GM10847 (cell line): ENCODE measurements around the gene PREB.
A peak's percentile ranks its signal among the peaks of the same experiment; 100 is the strongest.

Experiments
- POLR2A ChIP-seq: IDR thresholded peaks from 2 replicates; pipeline ENCODE4 v1.6.1; 2011; ENCODE audit not compliant: insufficient read length; ENCODE audit errors: extremely low read depth

PREB gene, protein sequence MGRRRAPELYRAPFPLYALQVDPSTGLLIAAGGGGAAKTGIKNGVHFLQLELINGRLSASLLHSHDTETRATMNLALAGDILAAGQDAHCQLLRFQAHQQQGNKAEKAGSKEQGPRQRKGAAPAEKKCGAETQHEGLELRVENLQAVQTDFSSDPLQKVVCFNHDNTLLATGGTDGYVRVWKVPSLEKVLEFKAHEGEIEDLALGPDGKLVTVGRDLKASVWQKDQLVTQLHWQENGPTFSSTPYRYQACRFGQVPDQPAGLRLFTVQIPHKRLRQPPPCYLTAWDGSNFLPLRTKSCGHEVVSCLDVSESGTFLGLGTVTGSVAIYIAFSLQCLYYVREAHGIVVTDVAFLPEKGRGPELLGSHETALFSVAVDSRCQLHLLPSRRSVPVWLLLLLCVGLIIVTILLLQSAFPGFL

DNA sequence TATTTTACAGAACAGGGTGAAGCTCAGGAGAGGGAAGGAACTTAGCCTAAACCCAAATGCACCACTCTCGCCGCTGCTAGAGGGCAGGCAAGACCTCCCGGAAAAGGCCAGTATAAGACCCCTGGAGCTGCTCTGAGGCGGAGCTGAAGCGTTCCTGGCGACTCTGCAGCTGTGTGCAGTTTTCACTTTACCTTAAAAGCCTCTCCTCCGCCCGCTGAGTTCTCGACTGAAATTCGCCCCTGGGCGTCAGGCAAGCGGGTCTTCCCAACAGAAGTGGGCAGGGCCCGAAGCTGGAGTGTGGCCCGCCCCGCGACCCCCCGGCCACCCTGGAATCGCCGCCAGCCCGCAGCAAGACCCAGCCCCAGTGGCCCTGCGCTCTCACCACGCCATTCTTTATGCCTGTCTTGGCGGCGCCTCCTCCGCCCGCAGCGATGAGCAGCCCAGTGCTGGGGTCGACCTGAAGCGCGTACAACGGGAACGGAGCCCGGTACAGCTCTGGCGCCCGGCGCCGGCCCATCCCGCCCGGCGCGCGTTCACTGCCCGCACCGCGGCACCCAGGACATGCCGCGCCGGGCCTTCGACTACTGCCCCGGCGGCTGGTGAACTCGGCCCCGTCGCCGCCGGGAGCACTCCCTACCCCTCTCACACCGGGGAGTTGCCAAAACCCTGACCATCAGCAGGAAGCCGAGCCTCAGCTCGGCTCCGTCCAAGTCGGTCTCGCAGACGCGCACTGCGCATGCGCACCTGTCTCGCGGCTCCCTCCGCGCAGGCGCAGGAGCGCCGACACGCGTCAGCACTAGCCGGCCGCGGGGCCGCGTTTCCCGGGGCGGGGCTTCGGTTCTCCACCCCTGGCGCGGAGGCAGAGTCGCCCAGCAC is at the start of gene PREB:
Gene PREB, minus strand, starts transcription at position 732 of the 876 bp plus-strand sequence. Its CDS starts 215 bp downstream, at position 517.
- TF ChIP-seq POLR2A: peak; percentile 86

DNA sequence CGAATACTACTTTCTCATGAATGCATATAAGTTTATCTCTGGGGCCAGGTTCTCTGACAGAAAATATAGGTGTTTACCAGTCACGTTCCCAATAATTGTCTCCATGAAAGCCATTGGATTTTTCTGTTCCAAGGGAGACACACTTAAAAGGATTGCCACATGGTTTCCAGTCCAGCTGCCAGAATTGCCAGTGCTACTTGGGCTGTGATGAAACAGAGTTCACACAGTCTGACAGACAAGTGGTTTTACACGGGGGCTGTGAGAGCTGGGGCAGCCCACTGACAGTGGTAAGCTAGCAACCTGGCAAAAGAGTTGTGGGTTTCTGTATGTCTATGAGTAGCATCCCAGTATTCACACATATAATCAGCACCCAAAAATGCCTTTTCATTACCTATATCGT is 49.7 kb upstream of the PREB start:
- no peak for TF ChIP-seq POLR2A

DNA sequence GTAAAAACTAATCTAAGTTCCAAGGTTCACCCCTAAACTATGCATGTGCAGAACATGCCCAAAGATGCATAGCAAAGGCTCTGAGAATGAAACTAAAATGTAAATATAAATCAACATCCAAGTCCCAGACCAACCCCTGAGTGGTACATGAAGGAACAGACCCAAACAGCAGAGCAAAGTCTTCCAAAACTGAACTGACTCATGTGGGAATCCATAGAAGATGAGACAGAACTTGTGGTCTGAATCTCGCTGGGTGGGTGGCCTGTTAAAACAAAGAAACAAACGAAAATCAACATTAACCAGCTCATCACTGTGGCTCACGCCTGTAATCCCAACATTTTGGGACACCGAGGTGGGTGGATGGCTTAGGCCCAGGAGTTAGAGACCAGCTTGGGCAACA is 47.9 kb upstream of the PREB start:
- no peak for TF ChIP-seq POLR2A

DNA sequence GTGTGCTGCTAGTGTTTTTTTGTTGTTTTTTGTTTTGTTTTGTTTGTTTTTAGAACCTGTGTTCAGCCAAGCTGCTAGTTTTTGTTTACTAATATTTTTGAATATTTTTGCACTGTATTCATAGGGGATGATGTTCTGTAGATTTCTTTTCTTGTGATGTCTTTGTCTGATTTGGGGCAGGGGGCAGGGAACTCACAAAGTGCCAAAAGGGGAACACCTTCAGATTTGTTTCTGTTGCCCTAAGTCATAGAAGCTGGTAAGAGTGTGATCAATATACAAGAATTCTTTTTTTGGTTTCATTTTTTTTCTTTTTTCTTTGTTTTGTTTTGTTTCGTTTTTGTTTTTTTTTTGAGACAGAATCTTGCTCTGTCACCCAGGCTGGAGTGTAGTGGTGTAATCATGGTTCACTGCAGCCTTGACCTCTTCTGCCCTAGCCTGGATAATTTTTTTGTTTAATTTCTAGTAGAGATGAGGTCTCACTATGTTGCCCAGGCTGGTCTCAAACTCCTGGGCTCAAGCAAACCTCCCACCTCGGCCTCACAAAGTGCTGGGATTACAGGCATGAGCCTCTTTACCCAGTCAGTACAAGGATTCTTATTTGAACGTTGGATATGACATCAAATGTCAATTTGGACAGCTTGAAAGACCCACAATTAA is 45.0 kb upstream of the PREB start:
- TF ChIP-seq POLR2A: no peak

DNA sequence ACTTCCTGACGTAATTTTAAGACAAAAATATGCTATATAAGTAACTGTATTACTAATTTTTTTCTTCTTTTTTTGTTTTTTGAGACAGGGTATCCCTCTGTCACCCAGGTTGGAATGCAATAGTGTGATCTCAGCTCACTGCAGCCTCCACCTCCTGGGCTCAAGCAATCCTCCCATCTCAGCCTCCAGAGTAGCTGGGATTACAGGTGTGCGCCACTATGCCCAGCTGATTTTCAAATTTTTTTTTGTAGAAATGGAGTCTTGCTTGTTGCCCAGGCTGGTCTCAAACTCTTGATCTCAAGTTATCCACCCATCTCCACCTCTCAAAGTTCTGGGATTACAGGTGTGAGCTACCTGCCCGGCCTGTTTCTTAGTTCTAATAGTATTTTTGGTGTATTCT is 44.0 kb upstream of the PREB start:
- TF ChIP-seq POLR2A: no peak

DNA sequence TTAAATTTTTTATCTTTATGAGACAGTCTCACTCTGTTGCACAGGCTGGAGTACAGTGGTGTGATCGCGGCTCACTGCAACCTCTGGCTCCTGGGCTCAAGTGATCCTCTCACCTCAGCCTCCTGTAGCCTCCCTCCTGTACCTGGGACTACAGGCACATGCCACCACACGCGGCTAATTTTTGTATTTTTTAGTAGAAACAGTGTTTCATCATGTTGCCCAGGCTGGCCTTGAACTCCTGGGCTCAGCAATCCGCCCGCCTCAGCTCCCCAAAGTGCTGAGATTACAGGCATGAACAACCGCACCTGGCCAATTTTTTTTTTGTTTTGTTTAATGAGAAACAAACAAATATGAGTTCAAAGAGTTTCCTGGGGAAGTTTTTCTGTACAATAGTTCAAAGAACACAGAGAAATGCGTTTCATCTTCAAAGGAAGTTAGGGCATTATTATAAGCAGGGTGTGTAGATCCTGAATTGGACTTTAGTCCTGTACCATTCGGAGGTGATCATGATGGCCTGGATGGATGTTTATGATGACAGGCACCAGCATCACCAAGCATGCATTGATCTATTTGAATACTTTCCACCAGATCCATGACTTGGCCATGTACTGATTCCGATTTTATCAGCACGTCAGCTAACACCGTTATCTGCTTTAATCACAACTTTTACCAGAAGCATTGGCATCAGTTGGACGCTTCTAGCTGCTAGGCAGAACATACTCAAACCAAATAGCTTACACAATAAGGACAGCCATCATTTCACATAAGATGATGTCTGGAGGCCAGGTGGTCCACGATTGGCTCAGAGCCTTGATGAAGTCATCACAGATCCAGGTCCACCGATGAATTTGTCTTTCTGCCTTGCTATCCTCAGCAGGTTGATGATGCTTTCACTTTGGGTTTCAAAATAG is 43.3 kb upstream of the PREB start:
- no peak for TF ChIP-seq POLR2A

DNA sequence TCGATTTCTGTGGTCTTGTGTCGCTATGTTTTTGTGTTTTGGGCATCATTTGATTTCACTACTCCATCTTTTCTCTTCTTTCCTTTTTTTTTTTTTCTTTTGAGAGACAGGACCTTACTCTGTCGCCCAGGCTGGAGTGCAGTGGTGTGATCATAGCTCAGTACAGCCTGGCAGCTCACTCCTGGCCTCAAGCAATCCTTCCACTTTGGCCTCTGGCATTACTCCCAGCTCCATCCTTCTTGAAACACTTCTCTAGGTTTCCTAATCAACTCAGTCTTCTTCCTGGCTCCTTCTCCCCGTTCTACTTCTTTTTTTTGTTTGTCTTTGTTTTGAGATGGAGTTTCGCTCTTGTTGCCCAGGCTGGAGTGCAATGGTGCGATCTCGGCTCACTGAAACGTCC is 40.9 kb upstream of the PREB start:
- TF ChIP-seq POLR2A: no peak

DNA sequence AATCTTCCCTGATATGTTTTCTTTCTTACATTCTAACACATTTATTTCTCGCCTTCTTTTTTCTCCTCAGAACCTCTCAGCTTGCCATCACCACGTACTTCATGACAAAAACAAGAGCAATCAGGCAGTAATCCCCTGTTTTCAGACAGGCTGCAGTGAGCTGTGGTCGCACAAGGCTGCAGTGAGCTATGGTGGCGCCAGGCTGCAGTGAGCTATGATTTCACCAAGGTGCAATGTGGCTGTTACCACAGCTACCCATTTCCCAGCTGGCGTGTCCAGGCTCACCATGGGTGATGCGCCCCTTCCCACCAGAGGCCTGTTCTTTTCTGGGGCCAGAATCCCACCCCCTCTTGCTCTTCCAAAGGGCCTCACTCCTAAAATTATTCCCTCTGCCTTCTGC is 40.2 kb upstream of the PREB start:
- TF ChIP-seq POLR2A: no peak

DNA sequence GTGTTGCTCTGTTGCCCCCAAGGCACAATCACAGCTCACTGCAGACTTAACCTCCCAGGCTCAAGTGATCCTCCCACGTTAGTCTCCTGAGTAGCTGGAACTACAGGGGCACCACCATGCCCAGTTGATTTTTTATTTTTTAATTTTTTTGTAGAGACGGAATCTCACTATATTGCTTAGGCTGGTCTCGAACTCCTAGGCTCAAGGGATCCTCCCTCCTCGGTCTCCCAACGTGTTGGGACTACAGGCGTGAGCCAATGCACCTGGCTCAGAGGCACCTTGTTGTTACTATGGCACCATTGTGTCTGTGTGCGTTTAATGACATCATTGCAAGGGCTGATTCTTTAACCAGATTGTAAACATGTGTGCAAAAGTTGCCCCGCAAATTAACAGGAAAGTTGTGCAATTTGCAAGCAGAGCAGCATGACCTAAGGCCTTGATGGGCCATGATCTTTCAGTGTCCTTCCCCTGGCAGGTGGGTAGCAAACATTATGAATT is 37.0 kb upstream of the PREB start:
- no peak for TF ChIP-seq POLR2A

DNA sequence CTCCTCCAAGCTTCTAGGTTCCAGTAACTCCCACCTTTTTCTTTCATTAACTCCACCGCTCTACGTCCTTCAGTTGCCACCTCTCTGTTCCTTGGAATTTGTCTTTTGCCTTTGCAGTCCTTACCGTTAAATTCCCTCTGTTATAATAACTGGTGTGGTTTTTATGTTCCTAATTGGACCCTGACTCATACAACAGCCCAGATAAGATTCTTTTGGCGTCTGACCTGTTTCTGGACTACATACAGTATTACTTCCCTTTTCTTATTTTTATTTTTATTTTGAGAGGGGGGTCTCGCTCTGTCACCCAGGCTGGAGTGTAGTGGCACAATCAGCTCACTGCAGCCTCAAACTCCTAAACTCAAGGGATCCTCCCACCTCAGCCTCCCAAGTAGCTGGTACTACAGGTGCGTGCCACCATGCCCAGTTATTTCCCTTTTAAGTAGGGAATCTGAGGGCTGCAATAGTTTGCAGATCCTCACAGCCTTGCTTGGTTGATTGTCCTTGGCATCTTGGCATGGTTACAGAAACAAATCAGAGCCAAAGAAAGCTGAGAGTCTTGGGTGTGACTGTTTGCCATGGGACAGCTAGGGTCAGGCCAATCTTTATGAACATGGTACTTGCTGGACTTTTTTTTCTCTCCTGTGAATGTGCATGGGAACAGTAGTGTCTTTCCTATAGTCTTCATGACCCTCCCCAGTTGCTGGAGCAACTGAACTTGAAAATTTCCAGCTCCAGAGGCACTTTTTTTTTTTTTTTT is 36.3 kb upstream of the PREB start:
- no peak for TF ChIP-seq POLR2A

DNA sequence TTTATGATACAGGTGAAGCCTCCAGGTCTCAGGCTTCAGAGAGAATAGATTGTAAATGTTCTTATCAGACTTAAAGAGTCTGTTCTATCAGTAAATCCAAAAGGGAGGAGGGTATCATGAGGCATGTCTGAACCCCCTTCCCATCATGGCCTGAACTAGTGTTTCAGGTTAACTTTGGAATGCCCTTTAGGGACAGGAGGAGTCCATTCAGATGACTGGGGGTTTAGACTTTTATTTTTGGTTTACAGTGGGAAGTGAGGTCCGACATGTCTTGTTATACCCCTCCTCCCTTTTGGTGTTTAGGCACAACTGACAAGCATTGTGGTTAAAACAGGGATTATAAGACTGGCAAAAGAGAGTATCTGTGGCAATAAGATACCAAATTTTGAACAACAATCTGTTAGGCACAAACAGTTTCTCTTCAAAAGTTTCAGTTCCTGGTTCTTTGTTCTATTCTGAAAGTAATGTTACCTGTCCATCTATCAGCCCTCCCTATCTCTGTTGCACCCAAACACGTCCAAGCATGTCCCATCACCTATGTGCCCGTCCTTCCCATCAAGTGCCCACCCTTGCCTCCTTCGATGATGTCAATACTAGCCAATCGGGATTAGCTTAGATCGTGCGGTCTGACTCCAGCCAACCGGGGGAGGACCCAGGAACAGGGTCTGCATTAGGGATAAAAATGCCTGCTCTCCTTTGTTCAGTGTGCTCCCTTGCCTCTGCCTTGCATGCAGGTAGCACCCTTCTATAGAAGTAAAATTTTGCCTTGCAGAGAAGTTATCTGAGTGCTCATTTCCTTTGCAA is 30.7 kb upstream of the PREB start:
- no peak for TF ChIP-seq POLR2A

DNA sequence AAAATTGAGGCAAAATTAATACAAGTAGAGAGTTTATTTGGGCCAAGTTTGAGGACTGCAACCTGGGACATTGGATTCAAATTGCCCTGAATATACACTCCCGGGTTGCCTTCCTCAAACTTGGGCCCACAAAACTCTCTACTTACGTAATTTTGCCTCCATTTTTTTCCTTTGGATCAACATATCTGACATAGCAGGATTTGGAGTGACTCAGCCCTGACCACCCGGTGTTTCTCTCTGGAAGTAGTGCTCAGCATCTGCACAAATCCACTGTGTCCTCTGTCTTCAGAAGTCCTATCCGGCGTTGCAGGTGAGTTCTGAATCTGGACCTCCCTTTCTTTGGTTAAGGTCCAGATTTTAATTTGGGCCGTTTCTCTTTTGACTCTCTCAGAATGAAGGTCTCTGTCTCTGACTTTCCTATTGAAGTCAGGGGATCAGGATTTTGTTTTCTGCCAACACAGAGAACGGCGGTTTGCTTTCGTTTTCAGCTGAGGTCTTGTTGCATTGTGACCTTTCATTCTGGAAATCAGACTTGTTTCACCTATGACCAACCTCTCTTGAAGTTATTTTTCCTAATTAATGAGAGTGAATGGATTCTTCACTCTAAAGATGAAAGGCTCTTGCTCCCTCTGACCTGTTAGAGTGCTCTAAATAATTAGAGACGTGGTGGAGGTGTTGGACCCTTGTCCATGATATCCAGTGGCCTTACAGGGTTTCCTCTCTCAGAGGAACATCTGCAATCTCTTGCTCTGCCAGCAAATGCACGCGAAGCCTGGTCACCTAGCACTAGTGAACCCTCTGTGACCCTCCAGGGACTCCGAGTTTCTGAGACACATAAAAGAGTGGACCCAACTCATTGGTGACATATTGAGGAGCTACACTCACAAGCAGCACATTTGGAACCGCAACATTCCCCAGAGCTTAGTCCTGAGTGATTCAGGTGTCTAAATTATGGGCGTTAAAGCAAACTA is 28.0 kb upstream of the PREB start:
- TF ChIP-seq POLR2A: no peak

DNA sequence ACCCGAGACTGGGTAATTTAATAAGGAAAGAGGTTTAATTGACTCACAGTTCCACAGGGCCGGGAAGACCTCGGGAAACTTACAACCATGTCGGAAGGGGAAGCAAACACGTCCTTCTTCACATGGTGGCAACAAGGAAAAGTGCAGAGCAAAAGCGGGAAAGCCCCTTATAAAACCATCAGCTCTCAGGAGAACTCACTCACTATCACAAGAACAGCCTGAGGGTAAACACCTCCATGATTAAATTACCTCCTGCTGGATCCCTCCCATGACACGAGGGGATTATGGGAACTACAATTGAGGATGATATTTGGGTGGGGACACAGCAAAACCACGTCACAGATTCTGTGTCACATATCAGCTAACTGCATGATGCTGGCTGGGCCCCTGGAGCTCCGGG is 25.8 kb upstream of the PREB start:
- TF ChIP-seq POLR2A: no peak
